Measurements from ENCODE around the gene FRYL.
"Not testable (repeated sequence)": the region's sequence is repeated elsewhere in the genome, so short reads cannot be mapped to it uniquely, and the experiment has no call there.

The FRYL gene

DNA sequence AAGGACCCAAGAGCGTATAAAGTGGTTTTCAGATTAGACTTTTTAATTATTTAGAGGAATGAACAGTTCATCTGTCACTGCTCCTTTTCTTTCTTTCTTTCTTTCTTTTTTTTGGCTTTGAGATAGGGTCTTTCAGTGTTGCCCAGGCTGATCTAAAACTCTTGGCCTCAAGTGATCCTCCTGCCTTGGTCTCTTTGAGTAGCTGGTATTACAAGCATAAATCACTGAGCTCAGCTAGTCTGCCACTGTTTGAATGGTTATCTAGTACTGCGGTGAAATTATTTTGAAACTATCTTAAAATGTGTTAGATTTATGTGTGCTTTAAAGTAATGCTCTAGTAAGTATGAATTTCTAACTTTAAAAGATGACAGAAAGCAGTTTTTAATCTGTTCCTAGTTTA lies 6.5 kb upstream of the FRYL start:
- DNase-seq (ENCODE audit: low read depth in 1 of 2, low spot score in 1 of 2), result no peak

DNA sequence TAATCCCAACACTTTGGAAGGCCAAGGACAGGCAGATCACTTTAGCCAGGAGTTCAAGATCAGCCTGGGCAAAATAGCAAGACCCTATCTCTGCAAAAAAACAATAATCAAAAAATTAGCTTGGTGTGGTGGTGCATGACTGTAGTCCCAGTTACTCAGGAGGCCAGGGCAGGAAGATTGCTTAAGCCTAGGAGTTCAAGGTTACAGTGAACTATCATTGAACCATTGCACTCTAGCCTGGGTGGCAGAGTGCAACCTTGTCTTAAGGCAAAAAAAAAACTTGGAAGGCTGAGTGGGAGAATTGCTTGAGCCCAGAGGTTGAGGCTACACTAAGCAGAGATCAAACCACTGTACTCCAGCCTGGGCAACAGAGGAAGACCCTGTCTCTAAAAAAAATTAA lies 5.2 kb upstream of the FRYL start:
- DNase-seq (ENCODE audit: low read depth in 1 of 2, low spot score in 1 of 2), result no peak

DNA sequence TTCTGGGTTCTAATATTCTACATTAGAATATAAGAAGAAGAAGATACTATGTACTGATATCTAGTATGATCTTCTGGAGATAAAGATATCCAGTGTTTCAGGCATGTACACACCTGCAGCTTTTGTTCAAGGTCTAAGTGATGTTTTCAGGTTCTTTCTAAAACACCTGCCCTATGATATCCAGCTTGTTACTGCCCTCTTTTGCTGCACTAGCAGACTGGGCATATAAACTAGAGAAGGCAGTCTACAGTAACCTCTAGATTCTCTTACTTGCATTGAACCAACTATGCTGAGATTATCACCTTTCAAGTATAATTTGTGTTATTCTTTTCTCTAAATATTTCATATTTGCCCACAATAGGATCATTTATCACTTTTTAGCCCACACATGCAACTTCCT lies 1.9 kb upstream of the FRYL start:
- DNase-seq (ENCODE audit: low read depth in 1 of 2, low spot score in 1 of 2), result no peak

DNA sequence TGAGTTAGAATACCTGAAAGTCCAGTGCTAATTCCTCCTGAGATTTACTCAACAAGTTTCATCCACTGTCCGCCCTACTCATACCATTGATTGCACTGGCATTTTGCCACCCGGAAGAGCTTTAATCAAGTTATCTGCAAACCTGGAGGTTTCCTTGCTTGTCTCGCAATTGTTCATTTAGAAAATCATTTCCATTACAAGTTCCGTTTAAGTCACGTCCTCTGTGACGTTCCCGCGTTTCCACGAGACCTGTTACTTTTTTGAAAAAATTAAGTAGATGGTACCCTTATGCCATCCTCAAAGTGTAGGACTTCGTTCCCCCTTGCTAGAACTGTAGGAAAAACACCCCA lies 761 bp upstream of the FRYL start:
- no peak for DNase-seq (ENCODE audit: low read depth in 1 of 2, low spot score in 1 of 2)

DNA sequence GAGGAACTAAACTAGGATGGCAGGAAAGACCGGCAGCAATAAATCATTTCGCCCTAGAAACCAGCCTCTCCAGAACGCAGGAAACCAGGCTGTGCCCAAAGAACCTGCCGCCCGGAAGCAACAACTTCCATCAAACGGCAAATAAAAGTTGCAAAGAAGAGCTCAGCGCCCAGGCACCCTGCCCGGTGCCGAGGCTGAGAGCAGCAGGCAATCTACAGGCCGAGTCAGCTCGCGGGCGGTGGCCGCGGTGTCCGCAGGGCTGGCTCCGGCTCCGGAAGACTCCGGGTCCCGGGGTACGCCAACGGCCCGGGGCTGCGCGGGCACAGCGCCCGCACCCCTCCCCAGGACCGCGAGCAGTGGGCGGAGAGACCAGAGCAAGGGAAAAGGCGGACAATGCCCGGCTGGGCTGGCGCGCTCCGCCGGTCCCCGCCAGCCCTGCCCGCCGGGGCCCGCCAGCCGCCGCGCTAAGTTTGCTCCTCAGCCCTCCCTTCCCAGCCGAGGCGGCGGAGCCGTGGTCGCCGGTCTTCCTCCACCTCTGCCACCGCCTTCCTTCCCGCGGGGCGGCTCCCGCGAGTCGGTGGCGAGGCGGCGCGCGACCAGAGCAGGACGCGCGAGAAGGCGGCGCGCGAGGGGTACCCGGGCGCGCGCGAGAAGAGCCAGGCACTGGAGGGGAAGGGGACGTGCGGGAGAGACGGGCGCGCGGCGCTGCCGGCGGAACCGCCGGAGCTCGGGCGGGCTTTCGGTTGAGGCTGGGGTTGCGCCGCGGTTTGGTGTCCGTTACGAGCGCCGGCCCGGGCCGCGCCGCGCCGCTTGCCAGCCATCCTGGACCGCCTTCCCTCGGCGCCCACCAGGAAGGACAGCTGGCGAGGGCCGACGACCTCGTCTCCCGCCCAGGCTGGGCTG lies 733 bp downstream of the FRYL start:
- DNase-seq (ENCODE audit: low read depth in 1 of 2, low spot score in 1 of 2), result peak; percentile 44 to 53

DNA sequence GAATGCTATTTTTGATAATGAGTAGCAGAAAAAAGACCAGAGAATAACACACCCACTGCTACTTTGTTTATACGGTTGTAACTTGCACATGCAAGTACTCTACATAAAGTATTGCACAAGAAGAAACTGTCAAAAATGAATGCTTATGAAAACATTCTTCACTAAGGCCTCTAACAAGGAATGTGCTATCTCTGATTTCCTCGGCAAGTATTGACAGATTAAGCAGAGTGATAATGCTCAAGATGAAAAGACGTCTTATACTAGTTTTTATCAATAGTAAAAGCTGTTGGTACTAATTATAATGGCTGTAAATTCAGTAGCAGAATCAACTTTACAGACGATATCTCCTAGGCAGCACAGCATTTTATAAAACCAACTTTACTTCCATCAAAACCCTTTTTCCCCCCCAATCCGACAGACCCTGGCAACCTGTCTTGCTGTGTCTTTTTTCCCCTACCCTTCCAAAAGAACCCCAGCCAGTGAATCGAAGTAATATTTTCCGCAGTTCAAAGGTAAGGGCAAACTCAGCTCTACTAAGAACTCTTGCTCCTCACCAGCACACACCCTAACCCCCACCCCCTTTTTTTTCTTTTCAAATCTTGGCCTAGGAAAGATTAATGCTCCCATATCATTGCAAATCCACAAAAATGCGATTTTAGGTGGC lies 1.5 kb downstream of the FRYL start:
- no peak for DNase-seq (ENCODE audit: low read depth in 1 of 2, low spot score in 1 of 2)

DNA sequence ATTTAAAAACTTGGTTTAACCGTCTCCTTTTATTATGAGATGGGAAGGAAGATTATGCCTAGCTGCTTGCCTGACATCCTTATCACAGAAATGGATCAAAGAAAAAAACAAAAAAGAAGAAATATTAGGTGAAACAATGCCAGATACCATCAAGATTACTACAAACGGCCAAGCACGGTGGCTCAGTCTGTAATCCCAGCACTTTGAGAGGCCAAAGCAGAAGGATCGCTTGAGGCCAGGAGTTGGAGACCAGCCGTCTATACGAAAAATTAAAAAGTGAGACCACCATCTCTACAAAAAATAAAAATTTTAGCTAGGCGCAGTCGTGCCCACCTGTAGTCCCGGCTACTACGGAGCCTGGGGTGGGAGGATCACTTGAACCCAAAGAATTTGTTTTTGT lies 2.3 kb downstream of the FRYL start:
- no peak for DNase-seq (ENCODE audit: low read depth in 1 of 2, low spot score in 1 of 2)

DNA sequence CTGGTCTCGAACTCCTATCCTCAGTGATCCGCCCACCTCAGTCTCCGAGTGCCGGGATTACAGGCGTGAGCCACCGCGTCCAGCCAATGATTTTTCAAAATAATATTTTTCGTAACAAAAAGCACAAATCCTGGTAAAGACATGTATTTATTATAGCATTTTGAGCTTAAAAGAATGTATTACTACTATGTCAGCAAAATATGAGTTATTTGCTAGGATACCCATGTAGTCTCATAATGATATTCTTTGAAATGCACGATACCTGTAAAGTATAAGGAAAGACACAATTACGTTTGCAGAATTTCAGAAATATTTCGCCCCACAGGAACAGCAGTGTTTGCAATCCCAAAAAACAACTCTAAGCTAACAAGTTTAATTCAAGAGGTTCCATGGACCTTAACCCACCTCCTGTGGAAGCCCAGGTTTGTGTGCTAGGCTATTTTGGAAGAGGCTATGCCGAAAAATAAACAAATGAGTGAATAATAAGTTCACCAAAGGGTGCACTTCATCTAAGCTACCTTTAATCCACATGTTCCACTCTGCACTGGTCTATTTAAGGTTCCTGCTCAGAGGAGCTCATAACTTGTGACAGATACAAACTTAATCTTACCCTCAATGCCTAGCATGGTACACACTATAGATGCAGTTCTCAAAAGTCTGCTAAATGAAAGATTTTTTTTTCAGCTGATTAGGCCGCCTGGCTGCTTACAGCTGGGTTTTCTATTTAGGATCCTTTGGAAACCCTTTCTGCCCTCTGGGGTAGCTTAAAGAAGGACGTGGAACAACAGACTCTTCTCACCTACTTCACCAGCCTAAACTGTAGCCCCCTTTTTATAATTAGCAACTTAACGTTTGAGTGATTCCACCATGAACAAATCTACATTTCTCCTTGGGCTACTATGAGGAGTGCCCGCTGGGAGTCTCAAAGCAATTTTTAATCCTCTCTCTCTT lies 5.0 kb downstream of the FRYL start:
- DNase-seq (ENCODE audit: low read depth in 1 of 2, low spot score in 1 of 2), result no peak

DNA sequence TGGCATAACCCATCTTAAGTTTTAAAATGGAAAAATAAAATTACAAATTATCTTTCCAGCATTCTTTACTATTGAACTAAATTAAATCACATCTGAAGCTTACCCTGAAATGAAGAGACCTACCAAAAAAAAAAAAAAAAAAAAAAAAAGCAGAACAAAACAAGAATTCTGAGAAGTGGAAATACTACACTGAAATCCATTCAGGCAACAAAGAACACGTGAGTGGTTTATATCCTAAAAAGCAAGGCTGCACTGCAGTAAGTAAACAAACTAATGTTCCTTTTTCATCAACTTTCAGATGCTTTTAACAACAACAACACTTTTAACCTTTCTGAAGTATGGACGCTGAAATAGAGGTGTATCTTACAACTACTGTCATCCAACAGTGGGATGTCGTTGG lies 7.5 kb downstream of the FRYL start:
- DNase-seq (ENCODE audit: low read depth in 1 of 2, low spot score in 1 of 2), result no peak

DNA sequence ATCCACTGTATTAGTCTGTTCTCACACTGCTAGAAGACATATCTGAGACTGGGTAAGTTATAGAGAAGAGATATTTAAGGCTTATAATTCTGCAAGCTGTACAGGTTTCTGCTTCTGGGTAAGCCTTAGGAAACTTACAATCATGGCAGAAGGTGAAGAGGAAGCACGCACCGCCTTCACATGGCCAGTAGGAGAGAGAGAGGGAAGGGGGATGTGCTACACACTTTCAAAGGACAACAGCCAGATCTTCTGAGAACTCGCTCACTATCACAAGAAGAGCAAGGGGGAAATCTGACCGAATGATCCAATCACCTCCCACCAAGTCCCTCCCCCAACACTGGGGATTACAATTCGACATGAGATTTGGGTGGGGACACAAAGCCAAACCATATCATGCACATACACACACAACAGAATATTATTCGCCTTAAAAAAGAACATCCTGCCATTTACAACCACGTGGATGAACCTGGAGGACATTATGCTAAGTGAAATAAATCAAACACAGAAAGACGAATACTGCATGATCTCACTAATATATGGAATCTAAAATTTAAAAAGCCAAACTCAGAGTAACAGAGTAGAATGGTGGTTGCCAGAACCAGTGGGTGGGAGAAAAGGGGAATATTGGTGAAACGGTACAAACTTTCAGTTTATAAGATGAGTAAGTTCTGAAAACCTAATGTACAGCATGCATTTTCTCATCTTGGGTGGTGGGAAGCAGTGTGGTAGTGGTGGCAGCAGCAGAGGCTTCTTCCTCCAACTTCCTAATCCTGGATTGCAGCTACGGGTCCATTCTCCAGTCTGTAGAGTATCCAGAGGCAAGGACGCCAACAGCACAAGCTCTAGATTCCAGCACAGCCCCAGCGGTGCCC lies 12.8 kb downstream of the FRYL start:
- DNase-seq (ENCODE audit: low read depth in 1 of 2, low spot score in 1 of 2), result no peak

DNA sequence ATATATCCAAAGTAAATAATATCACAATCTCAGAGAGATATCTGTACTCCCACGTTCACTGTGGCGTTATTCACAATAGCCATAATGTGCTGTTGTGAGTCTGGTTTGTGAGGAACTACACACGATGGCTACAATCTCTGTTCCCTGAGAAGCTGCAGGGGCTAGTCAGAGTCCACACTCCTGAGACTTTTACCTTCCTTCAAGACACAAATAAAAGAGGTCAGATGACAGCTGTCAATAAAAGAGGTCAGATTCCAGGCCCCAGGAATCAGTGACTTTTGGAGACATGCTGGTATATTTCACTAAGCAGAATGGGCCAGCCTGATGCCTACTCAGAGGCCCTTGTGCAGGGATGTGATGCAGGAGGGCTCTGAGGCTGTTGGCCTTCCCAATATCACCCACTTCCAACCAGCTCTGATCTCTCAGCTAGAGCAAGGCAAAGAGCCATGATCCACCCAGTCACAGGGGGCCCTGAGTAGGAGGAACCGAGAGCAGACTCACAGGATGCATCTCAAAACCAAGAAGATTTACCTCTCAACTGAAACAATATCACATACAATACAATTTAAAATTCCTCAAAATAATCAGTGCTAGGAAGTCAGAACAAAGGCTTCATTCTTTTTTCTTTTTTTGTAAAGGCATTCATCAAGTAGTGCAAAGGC lies 13.8 kb downstream of the FRYL start:
- no peak for DNase-seq (ENCODE audit: low read depth in 1 of 2, low spot score in 1 of 2)

DNA sequence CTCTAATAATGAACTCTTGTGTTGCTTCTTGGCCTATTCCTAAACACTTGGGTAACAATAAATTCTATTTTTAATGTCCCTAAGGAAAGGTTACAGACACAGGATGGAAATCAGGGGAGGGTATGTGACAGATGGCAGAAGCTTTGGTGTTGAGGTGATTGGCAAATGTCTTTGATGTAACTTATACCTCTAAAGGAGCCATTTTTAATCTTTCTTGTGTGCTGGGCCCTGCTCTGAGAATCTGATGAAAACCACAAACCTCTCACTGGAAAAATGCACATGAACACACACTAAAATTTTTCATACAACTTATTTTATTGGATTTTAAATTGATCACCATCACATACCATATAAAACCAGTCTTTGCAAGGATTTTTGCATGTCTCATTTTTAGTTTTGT lies 17.7 kb downstream of the FRYL start:
- no peak for DNase-seq (ENCODE audit: low read depth in 1 of 2, low spot score in 1 of 2)

DNA sequence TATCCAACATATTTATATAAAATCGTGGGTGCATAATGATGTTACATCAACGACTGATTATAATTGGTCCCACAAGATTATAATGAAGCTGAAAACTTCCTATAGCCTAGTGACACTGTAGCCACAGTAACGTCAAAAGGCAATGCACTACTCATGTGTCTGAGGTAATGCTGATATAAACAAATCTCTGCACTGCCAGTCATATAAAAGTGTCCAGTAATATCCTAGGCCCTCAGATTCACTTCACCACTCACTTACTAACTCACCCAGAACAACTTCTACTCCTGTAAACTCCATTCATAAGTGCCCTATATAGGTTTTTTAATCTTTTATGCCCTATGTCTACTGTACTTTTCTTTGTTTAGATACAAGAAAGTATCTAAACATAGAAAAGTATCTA lies 18.8 kb downstream of the FRYL start:
- no peak for DNase-seq (ENCODE audit: low read depth in 1 of 2, low spot score in 1 of 2)

DNA sequence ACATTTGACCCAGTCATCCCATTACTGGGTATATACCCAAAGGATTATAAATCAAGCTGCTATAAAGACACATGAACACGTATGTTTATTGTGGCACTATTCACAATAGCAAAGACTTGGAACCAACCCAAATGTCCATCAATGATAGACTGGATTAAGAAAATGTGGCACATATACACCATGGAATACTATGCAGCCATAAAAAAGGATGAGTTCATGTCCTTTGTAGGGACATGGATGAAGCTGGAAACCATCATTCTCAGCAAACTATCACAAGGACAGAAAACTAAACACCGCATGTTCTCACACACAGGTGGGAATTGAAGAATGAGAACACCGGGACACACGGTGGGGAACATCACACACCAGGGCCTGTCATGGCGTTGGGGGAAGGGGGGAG lies 21.4 kb downstream of the FRYL start:
- DNase-seq (ENCODE audit: low read depth in 1 of 2, low spot score in 1 of 2), result not testable (repeated sequence)

DNA sequence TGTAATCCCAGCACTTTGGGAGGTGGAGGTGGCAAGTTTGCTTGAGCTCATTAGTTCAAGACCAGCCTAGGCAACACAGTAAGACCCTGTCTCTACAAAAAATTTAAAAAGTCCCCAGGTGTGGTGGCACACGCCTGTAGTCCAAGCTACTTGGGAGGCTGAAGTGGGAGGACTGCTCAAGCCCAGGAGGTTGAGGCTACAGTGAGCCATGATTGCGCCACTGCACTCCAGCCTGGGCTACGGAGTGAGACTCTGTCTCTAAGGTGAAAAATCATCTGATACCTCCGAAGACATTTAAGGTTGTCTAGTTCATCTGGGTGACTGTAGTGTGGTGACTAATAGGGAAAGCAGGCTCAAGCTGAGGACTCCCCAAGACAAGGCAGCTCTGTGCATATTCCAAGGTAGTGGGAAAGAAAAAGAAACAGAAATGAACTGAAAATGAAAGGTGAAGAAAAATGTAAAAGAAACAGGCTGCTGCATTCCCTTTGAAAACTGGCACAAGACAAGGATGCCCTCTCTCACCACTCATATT lies 23.3 kb downstream of the FRYL start:
- DNase-seq (ENCODE audit: low read depth in 1 of 2, low spot score in 1 of 2), result no peak

DNA sequence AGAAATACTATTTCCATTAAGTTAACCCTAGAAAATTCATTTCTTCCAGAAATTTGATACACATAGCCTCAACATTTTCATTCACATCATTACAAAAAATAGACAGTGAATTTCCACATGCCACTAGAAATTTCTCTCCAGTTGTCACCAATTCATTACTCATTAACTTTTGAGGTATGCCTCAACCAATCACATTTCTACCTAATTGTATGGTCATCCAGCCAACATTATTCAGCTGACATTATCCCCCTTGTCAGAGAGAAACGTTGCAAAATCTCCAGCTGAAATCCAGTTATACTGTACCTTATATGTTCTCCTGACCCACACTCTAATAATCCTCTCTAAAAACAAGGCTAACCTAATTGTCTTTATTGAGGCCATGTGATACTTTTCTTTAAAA lies 24.8 kb downstream of the FRYL start:
- DNase-seq (ENCODE audit: low read depth in 1 of 2, low spot score in 1 of 2), result no peak

DNA sequence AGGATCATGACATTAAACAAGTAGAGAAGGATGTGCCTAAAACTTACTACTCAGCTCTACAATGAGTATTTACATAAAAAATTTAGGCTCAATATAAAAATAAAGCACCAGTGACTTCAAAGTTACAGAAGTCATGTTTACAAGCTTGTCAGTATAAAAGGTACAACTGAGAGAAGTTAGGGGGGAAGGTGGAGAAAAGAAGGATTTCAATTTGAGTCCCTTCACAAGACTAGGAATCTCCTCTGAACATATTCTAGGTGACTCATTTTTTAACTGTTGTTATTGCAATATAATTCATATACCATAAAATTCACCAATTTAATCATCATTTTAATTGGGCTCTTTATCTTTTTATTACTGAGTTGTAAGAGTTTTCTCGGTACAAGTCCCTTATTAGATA lies 26.9 kb downstream of the FRYL start:
- DNase-seq (ENCODE audit: low read depth in 1 of 2, low spot score in 1 of 2), result no peak

DNA sequence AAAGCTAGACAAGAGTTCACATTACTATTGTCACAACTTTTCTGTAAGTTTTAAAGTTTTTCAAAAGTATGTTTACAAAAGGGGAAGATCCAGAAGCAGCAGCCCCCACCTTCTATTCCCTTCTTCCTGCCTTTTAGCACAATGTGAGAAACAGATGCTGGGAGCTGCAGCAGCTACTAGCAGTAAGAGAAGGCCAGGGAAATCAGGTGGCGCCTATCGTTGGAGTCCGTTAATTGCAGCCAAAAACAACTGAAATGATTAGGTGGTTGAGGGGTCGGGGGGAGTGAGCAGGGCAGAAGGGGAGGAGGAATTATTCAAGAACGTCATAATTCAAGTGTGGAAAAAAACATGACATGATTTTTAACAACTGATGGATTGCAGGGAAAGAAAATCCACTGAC lies 27.4 kb downstream of the FRYL start:
- no peak for DNase-seq (ENCODE audit: low read depth in 1 of 2, low spot score in 1 of 2)

DNA sequence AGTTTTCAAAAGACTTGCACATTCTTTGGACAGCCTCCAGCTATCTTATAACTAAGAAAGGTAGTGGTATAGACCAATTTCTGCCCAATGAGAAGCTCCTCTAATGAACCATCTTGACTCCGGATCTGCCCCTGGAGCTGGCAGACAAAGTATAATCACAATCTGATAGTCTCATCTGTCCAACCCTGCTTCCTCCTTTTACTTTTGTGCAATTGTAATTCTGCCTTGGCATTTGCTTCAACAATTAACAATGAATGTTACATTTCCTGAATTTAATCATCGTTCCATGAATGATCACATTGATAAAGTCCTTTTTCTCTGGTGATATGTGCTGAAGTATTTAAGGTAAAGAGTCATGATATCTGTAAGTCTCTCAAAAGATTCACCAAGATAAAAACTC lies 27.8 kb downstream of the FRYL start:
- DNase-seq (ENCODE audit: low read depth in 1 of 2, low spot score in 1 of 2), result no peak

Data from stimulated activated CD4-positive, alpha-beta T cell treated with anti-CD3 and anti-CD28 coated beads, Interleukin-15, amount 100 ng/mL, for 1 hour (primary cell).